Activated CD8-positive, alpha-beta T cell treated with anti-CD3 and anti-CD28 coated beads for 36 hours (primary cell): ENCODE results near the gene ACHE. TPM values are rescaled to one million over a fixed set of nuclear protein-coding genes. Genes with fewer than 3 reads are reported as not detected.

ENCODE experiments used
- ATAC-seq: fragments of 200-7000 bp; cut with Tn5 transposase; one replicate; pipeline ENCODE4 v1.10.0; 2021; ENCODE audit warnings: mild to moderate bottlenecking, moderate library complexity
- CTCF ChIA-PET: fragments of 350-600 bp; sonication (Branson Sonifier 250); formaldehyde crosslinking; loops from one replicate; lab custom pipeline; 2021; ENCODE audit warnings: antibody characterized with exemption; lab: Charles Lee
- POLR2A ChIA-PET: fragments of 350-600 bp; sonication (Branson Sonifier 250); formaldehyde crosslinking; loops from one replicate; lab custom pipeline; 2021; ENCODE audit warnings: antibody characterized with exemption; lab: Charles Lee
- DNase-seq: peaks from one replicate; pipeline ENCODE4 v3.0.0-alpha.2; 2020
- H3K27ac Mint-ChIP-seq: one replicate; pipeline ENCODE4 v1.8.0; 2021; ENCODE audit warnings: mild to moderate bottlenecking, mixed read lengths
- H3K27me3 Mint-ChIP-seq: one replicate; pipeline ENCODE4 v1.8.0; 2021; ENCODE audit warnings: mixed read lengths
- H3K36me3 Mint-ChIP-seq: one replicate; pipeline ENCODE4 v1.8.0; 2021; ENCODE audit warnings: low read depth, mixed read lengths
- H3K4me1 Mint-ChIP-seq: one replicate; pipeline ENCODE4 v1.8.0; 2021; ENCODE audit warnings: low read depth, mixed read lengths
- H3K4me3 Mint-ChIP-seq: one replicate; pipeline ENCODE4 v1.8.0; 2021; ENCODE audit warnings: mild to moderate bottlenecking, moderate library complexity, mixed read lengths
- H3K9me3 Mint-ChIP-seq: one replicate; pipeline ENCODE4 v1.8.0; 2021; ENCODE audit warnings: mixed read lengths
- intact Hi-C: fragments of 100-400 bp; cut with micrococcal nuclease; formaldehyde crosslinking; loops from one replicate; pipeline ENCODE4 v1.10.0; 2022
- total RNA-seq, 2 experiments: library from RNA; stranded (reverse); gene quantifications; one replicate each; pipeline ENCODE4 v1.2.3, GENCODE V29; 2021
- TF ChIP-seq, protein P1 (sequence below): fragments of 200-600 bp; IDR thresholded peaks from one replicate; pipeline ENCODE4 v1.8.0; 2022; ENCODE audit warnings: antibody characterized with exemption, mild to moderate bottlenecking

The ACHE gene
- total RNA-seq, 2 experiments from 2014 or later, result 0.25 TPM; not detected in 1

- intact Hi-C loops, result loop anchor here (2.0 to 5.0 kb wide), 2 partner anchors 162 to 180 kb away; no protein-coding TSS in a partner anchor
- ATAC-seq (peak; percentile 55), DNase-seq (peak; percentile 62)
- H3K9me3 Mint-ChIP-seq, result no peaks in the 10 kb centered on the region
- H3K4me1 Mint-ChIP-seq, result peaks cover 7% of the 10 kb centered on the region
- H3K4me3 Mint-ChIP-seq, result peak overlapping the region; percentile 8
- ChIA-PET CTCF (interaction anchor here (1.0 to 2.2 kb wide), 4 partner anchors 8 to 162 kb away, joined by 3 to 19 read pairs (median 5); partner anchors contain the start of gene UFSP1), POLR2A (no interaction called here)
- H3K27ac Mint-ChIP-seq, result no peak overlapping the region
- H3K36me3 Mint-ChIP-seq, result no peaks in the 10 kb centered on the region
- peaks cover 43% of the 10 kb centered on the region for H3K27me3 Mint-ChIP-seq
- TF ChIP-seq, protein P1, sequence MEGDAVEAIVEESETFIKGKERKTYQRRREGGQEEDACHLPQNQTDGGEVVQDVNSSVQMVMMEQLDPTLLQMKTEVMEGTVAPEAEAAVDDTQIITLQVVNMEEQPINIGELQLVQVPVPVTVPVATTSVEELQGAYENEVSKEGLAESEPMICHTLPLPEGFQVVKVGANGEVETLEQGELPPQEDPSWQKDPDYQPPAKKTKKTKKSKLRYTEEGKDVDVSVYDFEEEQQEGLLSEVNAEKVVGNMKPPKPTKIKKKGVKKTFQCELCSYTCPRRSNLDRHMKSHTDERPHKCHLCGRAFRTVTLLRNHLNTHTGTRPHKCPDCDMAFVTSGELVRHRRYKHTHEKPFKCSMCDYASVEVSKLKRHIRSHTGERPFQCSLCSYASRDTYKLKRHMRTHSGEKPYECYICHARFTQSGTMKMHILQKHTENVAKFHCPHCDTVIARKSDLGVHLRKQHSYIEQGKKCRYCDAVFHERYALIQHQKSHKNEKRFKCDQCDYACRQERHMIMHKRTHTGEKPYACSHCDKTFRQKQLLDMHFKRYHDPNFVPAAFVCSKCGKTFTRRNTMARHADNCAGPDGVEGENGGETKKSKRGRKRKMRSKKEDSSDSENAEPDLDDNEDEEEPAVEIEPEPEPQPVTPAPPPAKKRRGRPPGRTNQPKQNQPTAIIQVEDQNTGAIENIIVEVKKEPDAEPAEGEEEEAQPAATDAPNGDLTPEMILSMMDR, result peak; percentile 74
These were observed 1.3 kb upstream of the ACHE start for GRCh38 chr7:100896732-100897608.

GRCh38 chr7:100895956-100896731, 456 bp upstream of the ACHE start:
- DNase-seq (peak; percentile 46), ATAC-seq (peak; percentile 35)
- ChIA-PET POLR2A (no interaction called here), CTCF (interaction anchor here (1.2 to 2.9 kb wide), 5 partner anchors 48 to 181 kb away, joined by 3 to 15 read pairs (median 4); no protein-coding TSS in a partner anchor)
- intact Hi-C loops, result loop anchor here (2.0 to 5.0 kb wide), 2 partner anchors 163 to 181 kb away; no protein-coding TSS in a partner anchor
- Mint-ChIP-seq H3K4me3 (peak overlapping the region; percentile 39), H3K9me3 (no peaks in the 10 kb centered on the region), H3K4me1 (peaks cover 10% of the 10 kb centered on the region), H3K27ac (no peak overlapping the region), H3K27me3 (peaks cover 49% of the 10 kb centered on the region), H3K36me3 (no peaks in the 10 kb centered on the region)
- TF ChIP-seq, protein P1, result no peak

GRCh38 chr7:100894860-100895700, 608 bp downstream of the ACHE start:
- Mint-ChIP-seq H3K27ac (no peak overlapping the region), H3K27me3 (peaks cover 45% of the 10 kb centered on the region), H3K9me3 (no peaks in the 10 kb centered on the region), H3K4me1 (peaks cover 14% of the 10 kb centered on the region), H3K4me3 (peak overlapping the region; percentile 17), H3K36me3 (no peaks in the 10 kb centered on the region)
- CTCF ChIA-PET, result interaction anchor here (0.6 to 2.9 kb wide), 15 partner anchors 8 to 297 kb away, joined by 3 to 15 read pairs (median 4); partner anchors contain the start of gene TRIM56
- POLR2A ChIA-PET, result interaction anchor here (1.3 kb wide), 1 partner anchor 19 kb away, joined by 4 read pairs; no protein-coding TSS in a partner anchor
- TF ChIP-seq, protein P1, result peak; percentile 94
- intact Hi-C loops, result loop anchor here (5.0 kb wide), 1 partner anchor 182 kb away; no protein-coding TSS in a partner anchor
- peak; percentile 72 for DNase-seq
- ATAC-seq, result peak; percentile 22

DNA sequence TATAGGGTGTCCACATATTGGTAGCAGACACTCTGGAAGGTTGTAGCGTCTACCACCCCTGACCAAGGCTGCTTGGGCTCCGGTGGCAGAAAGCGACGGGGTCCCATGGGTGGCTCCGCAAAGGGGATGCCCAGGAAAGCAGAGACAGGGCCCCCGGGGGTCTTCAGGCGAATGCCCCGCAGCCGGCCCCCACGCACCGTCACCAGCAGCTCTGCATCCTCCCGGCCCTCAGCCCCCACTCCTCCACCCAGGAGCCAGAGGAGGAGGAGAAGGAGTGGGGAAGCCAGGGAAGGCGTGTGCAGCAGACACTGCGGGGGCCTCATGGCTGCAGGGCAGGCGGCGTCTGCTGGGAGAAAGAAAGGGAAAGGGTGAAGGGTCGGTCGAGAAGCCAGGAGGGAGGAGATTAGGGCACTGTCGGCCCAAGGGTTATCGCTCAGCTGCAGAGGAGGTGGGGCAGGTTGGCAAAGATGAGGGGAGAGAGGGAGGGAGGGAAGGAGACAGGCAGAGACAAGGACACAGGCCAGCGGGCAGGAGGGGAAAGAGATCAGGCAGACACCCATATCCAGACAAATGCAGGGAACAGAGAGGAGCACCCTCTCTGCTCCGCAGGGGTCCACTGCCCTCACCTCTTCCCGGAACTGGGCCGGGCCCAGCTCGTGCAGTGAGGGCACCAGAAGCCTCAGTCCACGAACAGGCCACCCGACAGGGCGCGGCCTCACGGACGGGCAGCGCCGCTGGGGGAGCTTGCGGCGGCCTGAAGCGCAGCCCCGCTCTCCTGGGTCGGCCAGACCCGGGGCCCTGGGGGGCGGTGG, 1.6 kb downstream of the ACHE start:
- Mint-ChIP-seq H3K9me3 (no peaks in the 10 kb centered on the region), H3K4me1 (peaks cover 14% of the 10 kb centered on the region), H3K36me3 (no peaks in the 10 kb centered on the region), H3K27me3 (peaks cover 43% of the 10 kb centered on the region), H3K27ac (no peak overlapping the region), H3K4me3 (no peak overlapping the region)
- intact Hi-C loops, result no loop called here
- POLR2A ChIA-PET, result interaction anchor here (0.5 to 1.3 kb wide), 2 partner anchors 18 to 19 kb away, joined by 3 to 4 read pairs; partner anchors contain the start of gene SRRT
- no peak for DNase-seq
- TF ChIP-seq, protein P1, result no peak
- ATAC-seq, result no peak
- CTCF ChIA-PET, result interaction anchor here (0.8 to 2.9 kb wide), 11 partner anchors 9 to 277 kb away, joined by 3 to 15 read pairs (median 4); partner anchors contain the start of gene TRIM56
